H1 (cell line): ENCODE results near the gene HES2. TPM values are rescaled to one million over a fixed set of nuclear protein-coding genes. Genes with fewer than 3 reads are reported as not detected.

ENCODE experiments used
- CTCF ChIA-PET: fragments of 300-600 bp; sonication (Branson Sonifier 250); formaldehyde crosslinking; loops from one replicate; lab custom pipeline; 2021; ENCODE audit not compliant: partially characterized antibody; lab: Charles Lee
- POLR2A ChIA-PET: fragments of 300-600 bp; sonication (Branson Sonifier 250); formaldehyde crosslinking; loops from one replicate; lab custom pipeline; 2021; ENCODE audit warnings: inconsistent platforms; ENCODE audit not compliant: partially characterized antibody; lab: Charles Lee
- DNase-seq, 2 experiments: peaks; one replicate each; pipeline versions ENCODE4 v3.0.0 to v3.0.0-alpha.2; 2010 to 2022; ENCODE audit warnings: low spot score in 2 of 2, low read depth in 1 of 2, mixed read lengths in 1 of 2
- FAIRE-seq: peaks from 2 replicates; lab custom pipeline; 2011; peaks lifted over from hg19 to GRCh38; lab: Jason Lieb, UNC
- H2AFZ ChIP-seq: 2 replicates; pipeline ENCODE4 v1.8.1; 2012; ENCODE audit warnings: low read length, inconsistent platforms
- H2AK5ac ChIP-seq: 2 replicates; pipeline ENCODE4 v1.6.1; 2013; ENCODE audit warnings: low read depth, low read length
- H2BK120ac ChIP-seq: replicated peaks from 2 replicates; pipeline ENCODE3; 2013; ENCODE audit warnings: low read depth, low read length, inconsistent platforms
- H2BK12ac ChIP-seq: 2 replicates; pipeline ENCODE4 v1.6.1; 2013; ENCODE audit warnings: low read depth, low read length
- H2BK15ac ChIP-seq: 2 replicates; pipeline ENCODE4 v1.6.1; 2013; ENCODE audit warnings: low read length
- H2BK20ac ChIP-seq: 2 replicates; pipeline ENCODE4 v1.6.1; 2013; ENCODE audit warnings: low read length
- H2BK5ac ChIP-seq: 2 replicates; pipeline ENCODE4 v1.6.1; 2013; ENCODE audit warnings: low read depth, low read length
- H3K14ac ChIP-seq: 2 replicates; pipeline ENCODE4 v1.6.1; 2013; ENCODE audit warnings: inconsistent platforms; ENCODE audit not compliant: insufficient read length
- H3K18ac ChIP-seq: 2 replicates; pipeline ENCODE4 v1.6.1; 2013; ENCODE audit warnings: low read length; ENCODE audit errors: extremely low read depth
- H3K23ac ChIP-seq: 2 replicates; pipeline ENCODE4 v1.6.1; 2013; ENCODE audit warnings: inconsistent platforms; ENCODE audit not compliant: insufficient read length
- H3K23me2 ChIP-seq: 2 replicates; pipeline ENCODE4 v1.6.1; 2013; ENCODE audit warnings: low read depth, low read length
- H3K27ac ChIP-seq: 2 replicates; pipeline ENCODE4 v1.6.1; 2011; ENCODE audit warnings: low read depth, low read length, inconsistent platforms
- H3K27me3 ChIP-seq, 4 experiments: replicated peaks in 1 of 4; 1 replicate in 1 of 4; 2 replicates in 3 of 4; pipeline versions ENCODE4 v1.6.1 to v1.8.1; 2011 to 2013; ENCODE audit warnings: low read length in 3 of 4, mild to moderate bottlenecking in 3 of 4, inconsistent platforms in 2 of 4, mixed read lengths in 2 of 4, moderate library complexity in 1 of 4; ENCODE audit not compliant: control insufficient read depth in 3 of 4, insufficient read depth in 3 of 4; ENCODE audit errors: extremely low read depth in 1 of 4
- H3K36me3 ChIP-seq, 4 experiments: 2 replicates each; pipeline versions ENCODE4 v1.6.1 to v1.8.1; 2011 to 2013; ENCODE audit warnings: mild to moderate bottlenecking in 4 of 4, low read length in 3 of 4, moderate library complexity in 2 of 4, control low read depth in 1 of 4, inconsistent platforms in 1 of 4; ENCODE audit not compliant: insufficient read depth in 4 of 4, control insufficient read depth in 2 of 4
- H3K4ac ChIP-seq: replicated peaks from 2 replicates; pipeline ENCODE3; 2013; ENCODE audit warnings: low read length, low read depth, mixed read lengths, inconsistent platforms; ENCODE audit not compliant: insufficient read length
- H3K4me1 ChIP-seq, 4 experiments: replicated peaks in 1 of 4; 1 replicate in 1 of 4; 2 replicates in 3 of 4; pipeline versions ENCODE4 v1.6.1 to v1.8.1; 2011 to 2013; ENCODE audit warnings: low read length in 3 of 4, inconsistent platforms in 2 of 4, mixed read lengths in 1 of 4; ENCODE audit not compliant: insufficient read depth in 4 of 4, control insufficient read depth in 3 of 4
- H3K4me2 ChIP-seq, 2 experiments: 2 replicates each; pipeline versions ENCODE4 v1.6.1 to v1.8.1; 2011 to 2013; ENCODE audit warnings: low read depth in 2 of 2, low read length in 2 of 2, control low read depth in 1 of 2, inconsistent platforms in 1 of 2, mild to moderate bottlenecking in 1 of 2; ENCODE audit not compliant: insufficient read depth in 1 of 2
- H3K4me3 ChIP-seq, 4 experiments: fragments of 200-600, 300-600 bp in 1 of 4; sonication (generic), shearing (Covaris generic), sonication (Bioruptor Twin) in 1 of 4; 2 replicates each; pipeline versions ENCODE4 v1.5.1 to v1.8.1; 2011 to 2016; ENCODE audit warnings: low read length in 4 of 4, low read depth in 3 of 4, control low read depth in 2 of 4, inconsistent platforms in 2 of 4, mild to moderate bottlenecking in 2 of 4, mixed read lengths in 1 of 4, moderate library complexity in 1 of 4; ENCODE audit not compliant: insufficient read depth in 2 of 4; ENCODE audit errors: extremely low read depth in 1 of 4
- H3K56ac ChIP-seq: replicated peaks from 2 replicates; pipeline ENCODE3; 2013; ENCODE audit warnings: low read depth, mild to moderate bottlenecking, mixed read lengths, low read length, inconsistent platforms; ENCODE audit not compliant: insufficient read length
- H3K79me1 ChIP-seq: 2 replicates; pipeline ENCODE4 v1.6.1; 2013; ENCODE audit warnings: low read depth, low read length, control low read depth
- H3K79me2 ChIP-seq, 2 experiments: 2 replicates each; pipeline versions ENCODE4 v1.6.1 to v1.8.1; 2012 to 2013; ENCODE audit warnings: low read length in 2 of 2, mild to moderate bottlenecking in 2 of 2, inconsistent platforms in 1 of 2; ENCODE audit not compliant: insufficient read depth in 2 of 2, control insufficient read depth in 1 of 2
- H3K9ac ChIP-seq, 4 experiments: replicated peaks in 1 of 4; 1 replicate in 1 of 4; 2 replicates in 3 of 4; pipeline versions ENCODE4 v1.6.1 to v1.8.1; 2011 to 2013; ENCODE audit warnings: low read depth in 3 of 4, low read length in 3 of 4, control low read depth in 2 of 4, mild to moderate bottlenecking in 2 of 4, moderate library complexity in 2 of 4, inconsistent platforms in 1 of 4; ENCODE audit errors: extremely low read depth in 1 of 4
- H3K9me3 ChIP-seq, 2 experiments: 2 replicates each; pipeline versions ENCODE4 v1.6.1 to v1.8.1; 2012 to 2013; ENCODE audit warnings: mild to moderate bottlenecking in 2 of 2, moderate library complexity in 2 of 2, control low read depth in 1 of 2, inconsistent platforms in 1 of 2, low read depth in 1 of 2, low read length in 1 of 2, mixed read lengths in 1 of 2; ENCODE audit not compliant: insufficient read depth in 2 of 2
- H4K20me1 ChIP-seq, 2 experiments: replicated peaks in 1 of 2; 2 replicates each; pipeline versions ENCODE3 to v1.8.1; 2011 to 2013; ENCODE audit warnings: inconsistent platforms in 2 of 2, low read length in 2 of 2, mild to moderate bottlenecking in 1 of 2; ENCODE audit not compliant: insufficient read depth in 2 of 2, control insufficient read depth in 1 of 2
- H4K5ac ChIP-seq: 2 replicates; pipeline ENCODE4 v1.6.1; 2013; ENCODE audit warnings: low read length, low read depth, mixed read lengths, inconsistent platforms; ENCODE audit not compliant: insufficient read length
- H4K8ac ChIP-seq: 2 replicates; pipeline ENCODE4 v1.8.0; 2013; ENCODE audit warnings: mild to moderate bottlenecking, moderate library complexity, low read length, inconsistent platforms; ENCODE audit not compliant: insufficient read depth; ENCODE audit errors: extremely low read depth
- H4K91ac ChIP-seq: replicated peaks from 2 replicates; pipeline ENCODE3; 2013; ENCODE audit warnings: low read length, mixed read lengths, inconsistent platforms; ENCODE audit not compliant: insufficient read length
- EZH2 ChIP-seq: fragments of 200-600 bp; sonication (generic); IDR thresholded peaks from 2 replicates; pipeline ENCODE4 v1.7.1; 2012; ENCODE audit warnings: low read depth, mild to moderate bottlenecking, moderate library complexity, low read length, inconsistent platforms; ENCODE audit not compliant: severe bottlenecking
- NANOG ChIP-seq: IDR thresholded peaks from 2 replicates; pipeline ENCODE4 v1.6.1; 2011; ENCODE audit warnings: low read length, low read depth, mild to moderate bottlenecking, inconsistent platforms; ENCODE audit not compliant: insufficient read depth, poor library complexity, severe bottlenecking
- POLR2A ChIP-seq, 2 experiments: IDR thresholded peaks; 1 replicate in 1 of 2; 2 replicates in 1 of 2; pipeline ENCODE4 v1.6.1; 2011; ENCODE audit warnings: low read depth in 2 of 2, low read length in 2 of 2, mild to moderate bottlenecking in 2 of 2; ENCODE audit errors: control extremely low read depth in 1 of 2
- POU5F1 ChIP-seq: IDR thresholded peaks from 2 replicates; pipeline ENCODE4 v1.6.1; 2011; ENCODE audit warnings: low read depth, mild to moderate bottlenecking, low read length, moderate library complexity
- RAD21 ChIP-seq, 2 experiments: IDR thresholded peaks in 1 of 2; conservative IDR thresholded peaks in 1 of 2; 2 replicates each; pipeline ENCODE4 v1.6.1; 2011; ENCODE audit warnings: low read depth in 2 of 2, low read length in 2 of 2, improper control_type of control experiment in 1 of 2, inconsistent platforms in 1 of 2, mild to moderate bottlenecking in 1 of 2, moderate library complexity in 1 of 2
- RFX5 ChIP-seq: IDR thresholded peaks from 2 replicates; pipeline ENCODE4 v1.6.1; 2011; ENCODE audit warnings: low read depth, low read length, improper control_type of control experiment, borderline replicate concordance
- SAP30 ChIP-seq: fragments of 300-600 bp; sonication (generic); IDR thresholded peaks from 2 replicates; pipeline ENCODE4 v1.7.1; 2012; ENCODE audit warnings: low read length, moderate library complexity, mild to moderate bottlenecking, inconsistent platforms; ENCODE audit not compliant: insufficient read depth, insufficient replicate concordance
- SRF ChIP-seq: IDR thresholded peaks from 2 replicates; pipeline ENCODE4 v1.6.1; 2011; ENCODE audit warnings: mild to moderate bottlenecking, low read depth, low read length, moderate library complexity
- TAF1 ChIP-seq: IDR thresholded peaks from 2 replicates; pipeline ENCODE4 v1.6.1; 2011; ENCODE audit warnings: mild to moderate bottlenecking, low read depth, low read length
- WGBS, 2 experiments: shearing (Covaris generic) in 1 of 2; methylation state at CpG; one replicate each; pipeline versions ENCODE4 v1.1.6 to v1.1.7; 2013 to 2015; ENCODE audit warnings: low lambda C conversion rate in 2 of 2, mixed read lengths in 2 of 2, inconsistent platforms in 1 of 2, low coverage in 1 of 2, missing lambda C conversion rate in 1 of 2; ENCODE audit not compliant: insufficient replicate concordance in 2 of 2, insufficient coverage in 1 of 2, insufficient read length in 1 of 2; ENCODE audit errors: extremely low coverage in 1 of 2, missing lambda C conversion rate in 1 of 2; 5-methylcytosine and 5-hydroxymethylcytosine counted together
- long read RNA-seq, 2 experiments: library from RNA in 1 of 2; library from capped mRNA in 1 of 2; stranded (forward); transcript quantifications; one replicate each; pipeline ENCODE4 v2.0.0, GENCODE V29; 2021; ENCODE audit warnings: inconsistent platforms in 1 of 2
- polyA minus RNA-seq, 3 experiments: library from RNA; depleted of rRNA, polyadenylated mRNA; stranded (reverse); fragments of >200 nt; gene quantifications; 1 replicate in 2 of 3; 2 replicates in 1 of 3; pipeline ENCODE4 v1.2.3, GENCODE V29; 2011
- polyA plus RNA-seq, 7 experiments: library from polyadenylated mRNA; depleted of rRNA in 3 of 7; stranded (reverse) in 5 of 7; unstranded in 2 of 7; fragments of >200 nt in 5 of 7; fragments of 200-250 nt in 2 of 7; gene quantifications; 1 replicate in 5 of 7; 2 replicates in 1 of 7; 4 replicates in 1 of 7; pipeline versions ENCODE4 v1.2.1 to v1.2.3, GENCODE V29; 2011 to 2013; ENCODE audit warnings: missing spikeins in 2 of 7, mixed read lengths in 2 of 7
- total RNA-seq: library from RNA; stranded (reverse); fragmentation: NEBNext Ultra II Directional; extraction: Animal tissue kit (Norgen Biotek cat#: 25700); gene quantifications from 2 replicates; pipeline ENCODE4 v1.2.1, GENCODE V29; 2021

The HES2 gene
- total RNA-seq (0.15 and 0.36 TPM in 2 replicates), polyA plus RNA-seq (2011; rRNA removed) (0.53 and 0.86 TPM in 2 replicates), polyA minus RNA-seq (2011; rRNA and poly(A)+ RNA removed) (0.41 and 1.3 TPM in 2 replicates)
- 0.78 TPM for polyA plus RNA-seq (2011; cell fraction: cytosol; rRNA removed)
- polyA plus RNA-seq (2011; cell fraction: nucleus; rRNA removed), result 1.2 TPM
- polyA plus RNA-seq (2012, experiment 1 of 2), result 0.29 to 0.70 TPM (median 0.55 TPM) in 4 replicates
- polyA plus RNA-seq (2012, experiment 2 of 2), result 0.18 TPM
- polyA plus RNA-seq (2013, experiment 1 of 2), result 0.93 TPM
- 1.2 TPM for polyA plus RNA-seq (2013, experiment 2 of 2)
- not detected for polyA minus RNA-seq (2011; cell fraction: cytosol; rRNA and poly(A)+ RNA removed)
- polyA minus RNA-seq (2011; cell fraction: nucleus; rRNA and poly(A)+ RNA removed), result 0.70 TPM
- long read RNA-seq, experiment 1, result 0 reads
- long read RNA-seq, experiment 2, result 0 reads

DNA sequence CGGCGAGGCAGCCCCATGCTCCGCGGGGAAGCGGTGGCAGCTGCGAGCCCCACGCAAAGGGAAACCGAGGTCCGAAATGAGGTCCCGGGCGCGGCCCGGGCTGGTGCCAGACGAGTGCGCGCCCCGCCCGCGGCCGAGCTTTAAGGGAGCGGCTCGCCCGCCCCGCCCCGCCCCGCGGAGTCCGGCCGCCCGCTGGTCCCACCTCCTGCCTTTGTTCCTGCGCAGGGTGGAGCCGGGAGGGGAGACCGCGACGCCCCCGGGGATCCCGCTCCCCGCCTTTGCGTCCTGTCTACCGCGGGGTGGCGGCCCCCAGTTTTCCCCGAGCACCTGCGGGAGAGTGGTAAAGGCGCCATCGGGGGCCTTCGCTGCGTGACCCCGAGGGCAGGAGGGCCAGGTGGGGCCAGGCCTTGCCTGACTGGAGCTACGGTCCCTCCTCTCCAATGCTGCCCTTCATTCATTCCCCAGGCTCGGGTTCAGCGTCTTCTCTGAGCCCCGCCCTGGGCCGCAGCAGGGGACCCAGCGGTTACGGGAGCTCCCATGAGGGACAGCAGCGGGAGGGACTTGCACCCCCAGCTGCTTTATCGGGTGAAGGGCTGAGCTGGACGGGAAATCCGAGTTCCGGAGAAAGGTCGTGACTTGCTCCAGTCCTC, at the start of gene HES2:
HES2 (minus strand) TSS at position 116 of the 650 bp plus-strand sequence; CDS start at position 17, 99 bp downstream.
- Histone ChIP-seq H4K5ac (no peak within 1 kb of the TSS), H3K27me3 (peaks cover 69 to 97% (median 91%) of the 10 kb centered on the region in 4 experiments), H3K4me2 (peak within 1 kb of the TSS; percentile 72 to 86), H3K79me2 (no peaks in the 10 kb centered on the region), H2AK5ac (no peak within 1 kb of the TSS), H2BK15ac (peak within 1 kb of the TSS; percentile 46; the same call in 1 of the 2 replicates), H3K23ac (no peak within 1 kb of the TSS), H3K9me3 (no peaks in the 10 kb centered on the region), H3K79me1 (no peaks in the 10 kb centered on the region), H4K20me1 (peaks cover 0 to 9% of the 10 kb centered on the region in 2 experiments), H2AFZ (no peak within 1 kb of the TSS; the same call in 1 of the 2 replicates), H4K91ac (no peak within 1 kb of the TSS), H2BK20ac (no peak within 1 kb of the TSS), H3K9ac (no peak within 1 kb of the TSS), H2BK12ac (0 out of 2 replicates have a peak within 1 kb of the TSS, but pooled peaks have one; percentile 71), H3K18ac (peak within 1 kb of the TSS; percentile 32), H3K36me3 (peaks cover 0 to 11% (median 0%) of the 10 kb centered on the region in 4 experiments; a peak in 1 of 8 replicates), H2BK5ac (no peak within 1 kb of the TSS), H3K23me2 (peaks cover 16% of the 10 kb centered on the region; the same call in 1 of the 2 replicates), H3K4me1 (peaks cover under 1 to 30% (median 11%) of the 10 kb centered on the region in 4 experiments), H3K4me3 (peak within 1 kb of the TSS; percentile 32 to 60 (median 38)), H3K4ac (no peak within 1 kb of the TSS), H3K14ac (no peak within 1 kb of the TSS), H4K8ac (peak within 1 kb of the TSS; percentile 31; the same call in 1 of the 2 replicates), H3K27ac (no peak within 1 kb of the TSS), H2BK120ac (no peak within 1 kb of the TSS), H3K56ac (no peak within 1 kb of the TSS)
- WGBS, 2 experiments, result 4% methylated on average over 27 of the region's 62 CpGs; no CpG with 5 or more reads in 1 of the 2 experiments
- CTCF ChIA-PET, result interaction anchor here (0.6 to 58.4 kb wide), 14 partner anchors 14 to 214 kb away, joined by 3 to 1769 read pairs (median 6); partner anchors contain the start of gene RNF207
- FAIRE-seq (no peak), DNase-seq (peak in 1 of 2 experiments; percentile 82)
- POLR2A ChIA-PET, result interaction anchor here (0.6 to 2.5 kb wide), 8 partner anchors 8 to 183 kb away, joined by 3 to 8 read pairs (median 4); partner anchors contain the start of gene ACOT7
- peak; percentile 17 for TF ChIP-seq EZH2
- TF ChIP-seq TAF1, result no peak
- no peak for TF ChIP-seq RFX5
- TF ChIP-seq NANOG, result no peak
- TF ChIP-seq SAP30, result no peak
- TF ChIP-seq RAD21 (IDR thresholded peaks at IDR 0.05 in 1 of 2, conservative IDR thresholded peaks at IDR 0.05 in 1 of 2; ENCODE audit: low read depth in 2 of 2, low read length in 2 of 2), result no peak
- TF ChIP-seq POU5F1, result no peak
- TF ChIP-seq SRF, result no peak
- TF ChIP-seq POLR2A (IDR thresholded peaks at IDR 0.05; ENCODE audit: control extremely low read depth in 1 of 2, low read depth in 2 of 2, low read length in 2 of 2), result no peak
